Measurements from ENCODE around the gene BOD1L2.

GRCh38 chr18:57125627-57126026, 21.3 kb upstream of the BOD1L2 start:
- TF ChIP-seq POLR2A (IDR thresholded peaks at IDR 0.05; ENCODE audit: low read depth, low read length) (no peak), TAF1 (IDR thresholded peaks at IDR 0.05; ENCODE audit: borderline replicate concordance, low read depth, low read length) (no peak), POLR2AphosphoS5 (IDR thresholded peaks at IDR 0.05; ENCODE audit: low read depth, low read length) (no peak)

All from GM12892 (cell line).